ENCODE results near the gene ARAP1. TPM values are rescaled to one million over a fixed set of nuclear protein-coding genes. Genes with fewer than 3 reads are reported as not detected.

ARAP1 gene
- total RNA-seq, 2 experiments from 2014 or later = 84.3 to 89.6 TPM

- ATAC-seq (no peak), DNase-seq (no peak)
- no peaks in the 10 kb centered on the region for H3K9me3 Mint-ChIP-seq (ENCODE audit: insufficient read depth)
- H3K36me3 Mint-ChIP-seq (ENCODE audit: low read depth) = peaks cover 48% of the 10 kb centered on the region
- ChIA-PET POLR2A (no interaction called here), CTCF (interaction anchor here (0.6 to 1.4 kb wide), 3 partner anchors 22 to 468 kb away, joined by 3 to 6 read pairs (median 3); no protein-coding TSS in a partner anchor)
- no peaks in the 10 kb centered on the region for H3K4me1 Mint-ChIP-seq (ENCODE audit: low read depth)
- no peaks in the 10 kb centered on the region for H3K27me3 Mint-ChIP-seq (ENCODE audit: low read depth)
- H3K4me3 Mint-ChIP-seq = no peak overlapping the region
- H3K27ac Mint-ChIP-seq = peak overlapping the region; percentile 6
These were observed 46.5 kb downstream of the ARAP1 start for GRCh38 chr11:72705442-72706365.

- H3K4me1 Mint-ChIP-seq (ENCODE audit: low read depth) = no peaks in the 10 kb centered on the region
- no peak for DNase-seq
- ATAC-seq = no peak
- H3K27ac Mint-ChIP-seq = no peak overlapping the region
- no peaks in the 10 kb centered on the region for H3K9me3 Mint-ChIP-seq (ENCODE audit: insufficient read depth)
- H3K4me3 Mint-ChIP-seq = no peak overlapping the region
- H3K27me3 Mint-ChIP-seq (ENCODE audit: low read depth) = no peaks in the 10 kb centered on the region
- peaks cover 48% of the 10 kb centered on the region for H3K36me3 Mint-ChIP-seq (ENCODE audit: low read depth)
- CTCF ChIA-PET = interaction anchor here (0.7 to 1.7 kb wide), 3 partner anchors 20 to 467 kb away, joined by 3 to 6 read pairs (median 3); no protein-coding TSS in a partner anchor
- POLR2A ChIA-PET = no interaction called here
These were observed 47.4 kb downstream of the ARAP1 start for GRCh38 chr11:72704783-72705265.

- CTCF ChIA-PET = interaction anchor here (1.7 kb wide), 1 partner anchor 21 kb away, joined by 3 read pairs; no protein-coding TSS in a partner anchor
- POLR2A ChIA-PET = interaction anchor here (0.6 kb wide), 1 partner anchor 13 kb away, joined by 3 read pairs; no protein-coding TSS in a partner anchor
These were observed 48.0 kb downstream of the ARAP1 start for GRCh38 chr11:72704028-72704782.

GRCh38 chr11:72703267-72704008 is 48.8 kb downstream of the ARAP1 start:
- H3K36me3 Mint-ChIP-seq (ENCODE audit: low read depth) = peaks cover 50% of the 10 kb centered on the region
- H3K4me1 Mint-ChIP-seq (ENCODE audit: low read depth) = no peaks in the 10 kb centered on the region
- ChIA-PET POLR2A (interaction anchor here (0.6 kb wide), 1 partner anchor 13 kb away, joined by 3 read pairs; no protein-coding TSS in a partner anchor), CTCF (interaction anchor here (1.7 kb wide), 1 partner anchor 22 kb away, joined by 3 read pairs; no protein-coding TSS in a partner anchor)
- no peaks in the 10 kb centered on the region for H3K27me3 Mint-ChIP-seq (ENCODE audit: low read depth)
- H3K27ac Mint-ChIP-seq = no peak overlapping the region
- no peaks in the 10 kb centered on the region for H3K9me3 Mint-ChIP-seq (ENCODE audit: insufficient read depth)
- ATAC-seq (no peak), DNase-seq (no peak)
- no peak overlapping the region for H3K4me3 Mint-ChIP-seq

More at GRCh38 chr11:72704028-72704782, 48.0 kb downstream of the ARAP1 start:
- no peak overlapping the region for H3K4me3 Mint-ChIP-seq
- DNase-seq (no peak), ATAC-seq (no peak)
- H3K9me3 Mint-ChIP-seq (ENCODE audit: insufficient read depth) = no peaks in the 10 kb centered on the region
- no peaks in the 10 kb centered on the region for H3K4me1 Mint-ChIP-seq (ENCODE audit: low read depth)
- H3K27me3 Mint-ChIP-seq (ENCODE audit: low read depth) = no peaks in the 10 kb centered on the region
- H3K27ac Mint-ChIP-seq = no peak overlapping the region
- H3K36me3 Mint-ChIP-seq (ENCODE audit: low read depth) = peaks cover 47% of the 10 kb centered on the region

- Mint-ChIP-seq H3K27ac (no peak overlapping the region), H3K36me3 (ENCODE audit: low read depth) (peaks cover 51% of the 10 kb centered on the region), H3K4me3 (no peak overlapping the region), H3K27me3 (ENCODE audit: low read depth) (no peaks in the 10 kb centered on the region), H3K9me3 (ENCODE audit: insufficient read depth) (no peaks in the 10 kb centered on the region), H3K4me1 (ENCODE audit: low read depth) (no peaks in the 10 kb centered on the region)
- no peak for ATAC-seq
- ChIA-PET POLR2A (no interaction called here), CTCF (no interaction called here)
- DNase-seq = no peak
These were observed 49.5 kb downstream of the ARAP1 start for GRCh38 chr11:72702577-72703241.

- DNase-seq (no peak), ATAC-seq (no peak)
- H3K36me3 Mint-ChIP-seq (ENCODE audit: low read depth) = peaks cover 45% of the 10 kb centered on the region
- ChIA-PET CTCF (no interaction called here), POLR2A (no interaction called here)
- no peaks in the 10 kb centered on the region for H3K4me1 Mint-ChIP-seq (ENCODE audit: low read depth)
- H3K9me3 Mint-ChIP-seq (ENCODE audit: insufficient read depth) = no peaks in the 10 kb centered on the region
- no peak overlapping the region for H3K4me3 Mint-ChIP-seq
- H3K27ac Mint-ChIP-seq = no peak overlapping the region
- no peaks in the 10 kb centered on the region for H3K27me3 Mint-ChIP-seq (ENCODE audit: low read depth)
These were observed 50.1 kb downstream of the ARAP1 start for GRCh38 chr11:72702096-72702495.

GRCh38 chr11:72701466-72701865 is 50.7 kb downstream of the ARAP1 start:
- POLR2A ChIA-PET = no interaction called here
- Mint-ChIP-seq H3K36me3 (ENCODE audit: low read depth) (peaks cover 38% of the 10 kb centered on the region), H3K4me3 (no peak overlapping the region), H3K9me3 (ENCODE audit: insufficient read depth) (no peaks in the 10 kb centered on the region), H3K27me3 (ENCODE audit: low read depth) (no peaks in the 10 kb centered on the region), H3K4me1 (ENCODE audit: low read depth) (no peaks in the 10 kb centered on the region), H3K27ac (no peak overlapping the region)
- ATAC-seq = no peak
- CTCF ChIA-PET = no interaction called here
- no peak for DNase-seq

- Mint-ChIP-seq H3K27me3 (ENCODE audit: low read depth) (no peaks in the 10 kb centered on the region), H3K36me3 (ENCODE audit: low read depth) (peaks cover 39% of the 10 kb centered on the region), H3K4me3 (no peak overlapping the region), H3K4me1 (ENCODE audit: low read depth) (no peaks in the 10 kb centered on the region), H3K27ac (peak overlapping the region; percentile 35), H3K9me3 (ENCODE audit: insufficient read depth) (no peaks in the 10 kb centered on the region)
- DNase-seq (no peak), ATAC-seq (no peak)
- ChIA-PET CTCF (interaction anchor here (2.6 kb wide), 1 partner anchor 15 kb away, joined by 13 read pairs; no protein-coding TSS in a partner anchor), POLR2A (no interaction called here)
These were observed 52.1 kb downstream of the ARAP1 start for GRCh38 chr11:72700146-72700545.

GRCh38 chr11:72697814-72698213 is 54.4 kb downstream of the ARAP1 start:
- ATAC-seq = no peak
- no peak overlapping the region for H3K4me3 Mint-ChIP-seq
- no peaks in the 10 kb centered on the region for H3K27me3 Mint-ChIP-seq (ENCODE audit: low read depth)
- CTCF ChIA-PET = interaction anchor here (2.6 kb wide), 1 partner anchor 13 kb away, joined by 13 read pairs; no protein-coding TSS in a partner anchor
- no peaks in the 10 kb centered on the region for H3K4me1 Mint-ChIP-seq (ENCODE audit: low read depth)
- peaks cover 48% of the 10 kb centered on the region for H3K36me3 Mint-ChIP-seq (ENCODE audit: low read depth)
- no peaks in the 10 kb centered on the region for H3K9me3 Mint-ChIP-seq (ENCODE audit: insufficient read depth)
- no peak for DNase-seq
- no peak overlapping the region for H3K27ac Mint-ChIP-seq
- POLR2A ChIA-PET = no interaction called here

- H3K27ac Mint-ChIP-seq = no peak overlapping the region
- H3K27me3 Mint-ChIP-seq (ENCODE audit: low read depth) = no peaks in the 10 kb centered on the region
- no peaks in the 10 kb centered on the region for H3K4me1 Mint-ChIP-seq (ENCODE audit: low read depth)
- POLR2A ChIA-PET = no interaction called here
- H3K9me3 Mint-ChIP-seq (ENCODE audit: insufficient read depth) = no peaks in the 10 kb centered on the region
- H3K4me3 Mint-ChIP-seq = no peak overlapping the region
- DNase-seq (no peak), ATAC-seq (no peak)
- CTCF ChIA-PET = interaction anchor here (2.6 kb wide), 1 partner anchor 12 kb away, joined by 13 read pairs; no protein-coding TSS in a partner anchor
- peaks cover 51% of the 10 kb centered on the region for H3K36me3 Mint-ChIP-seq (ENCODE audit: low read depth)
These were observed 55.1 kb downstream of the ARAP1 start for GRCh38 chr11:72696866-72697700.

Measured in activated CD8-positive, alpha-beta T cell treated with anti-CD3 and anti-CD28 coated beads, Interleukin-2, amount 10 ng/mL, durations not matched to agents 7 days and 5 days (primary cell).